Keratinocyte (primary cell): ENCODE results near the gene LRRC4C. TPM values are rescaled to one million over a fixed set of nuclear protein-coding genes. Genes with fewer than 3 reads are reported as not detected.

Experiments
- DNase-seq: peaks from one replicate; pipeline ENCODE4 v3.0.0-alpha.2; 2011; ENCODE audit warnings: low read depth, missing footprints, low spot score
- FAIRE-seq: peaks from 2 replicates; lab custom pipeline; 2011; peaks lifted over from hg19 to GRCh38; lab: Jason Lieb, UNC
- H2AFZ ChIP-seq: 2 replicates; pipeline ENCODE4 v1.6.0; 2012; ENCODE audit warnings: low read length, control low read depth, inconsistent platforms; ENCODE audit not compliant: control insufficient read depth
- H3K27ac ChIP-seq: 2 replicates; pipeline ENCODE4 v1.5.1; 2011; ENCODE audit warnings: low read length; ENCODE audit not compliant: control insufficient read depth, insufficient read depth
- H3K27me3 ChIP-seq: 3 replicates; pipeline ENCODE4 v1.6.0; 2011; ENCODE audit warnings: low read length; ENCODE audit not compliant: control insufficient read depth, insufficient read depth; ENCODE audit errors: extremely low read depth
- H3K36me3 ChIP-seq, 2 experiments: 2 replicates in 1 of 2; 3 replicates in 1 of 2; pipeline ENCODE4 v1.5.1; 2011; ENCODE audit warnings: low read length in 2 of 2, mild to moderate bottlenecking in 1 of 2; ENCODE audit not compliant: control insufficient read depth in 2 of 2, insufficient read depth in 2 of 2; ENCODE audit errors: extremely low read depth in 1 of 2
- H3K4me1 ChIP-seq: 3 replicates; pipeline ENCODE4 v1.5.1; 2011; ENCODE audit warnings: low read length; ENCODE audit not compliant: control insufficient read depth, insufficient read depth; ENCODE audit errors: extremely low read depth
- H3K4me2 ChIP-seq: 3 replicates; pipeline ENCODE4 v1.6.0; 2011; ENCODE audit warnings: low read depth, low read length; ENCODE audit not compliant: control insufficient read depth, insufficient read depth; ENCODE audit errors: extremely low read depth
- H3K4me3 ChIP-seq, 3 experiments: fragments of 200-600 bp in 1 of 3; sonication (generic) in 1 of 3; 2 replicates in 2 of 3; 3 replicates in 1 of 3; pipeline ENCODE4 v1.5.1; 2011 to 2016; ENCODE audit warnings: low read length in 3 of 3, mild to moderate bottlenecking in 3 of 3, control low read depth in 2 of 3, inconsistent platforms in 1 of 3, low read depth in 1 of 3, mixed read lengths in 1 of 3, mixed run types in 1 of 3, moderate library complexity in 1 of 3; ENCODE audit not compliant: control insufficient read depth in 2 of 3, insufficient read depth in 2 of 3; ENCODE audit errors: extremely low read depth in 1 of 3
- H3K79me2 ChIP-seq: 2 replicates; pipeline ENCODE4 v1.6.0; 2012; ENCODE audit warnings: low read length; ENCODE audit not compliant: control insufficient read depth, insufficient read depth
- H3K9ac ChIP-seq: 3 replicates; pipeline ENCODE4 v1.6.0; 2011; ENCODE audit warnings: low read length; ENCODE audit not compliant: control insufficient read depth, insufficient read depth; ENCODE audit errors: extremely low read depth
- H3K9me1 ChIP-seq: 3 replicates; pipeline ENCODE4 v1.6.0; 2011; ENCODE audit warnings: low read length; ENCODE audit not compliant: control insufficient read depth, insufficient read depth; ENCODE audit errors: extremely low read depth
- H3K9me3 ChIP-seq: 2 replicates; pipeline ENCODE4 v1.5.1; 2012; ENCODE audit warnings: low read depth, low read length; ENCODE audit not compliant: control insufficient read depth
- H4K20me1 ChIP-seq: 3 replicates; pipeline ENCODE4 v1.6.0; 2011; ENCODE audit warnings: low read length; ENCODE audit not compliant: control insufficient read depth, insufficient read depth; ENCODE audit errors: extremely low read depth
- EZH2 ChIP-seq: IDR thresholded peaks from one replicate; pipeline ENCODE4 v1.6.1; 2012; ENCODE audit warnings: inconsistent platforms, mild to moderate bottlenecking, low read length, moderate library complexity
- dilution Hi-C: fragments of 300-500 bp; cut with MboI; formaldehyde crosslinking; loops from one replicate; pipeline ENCODE4 v1.7.0; 2020; ENCODE audit warnings: low sequenced_read_pairs; ENCODE audit not compliant: extremely low pct_ligation_motif_present
- polyA plus RNA-seq, 5 experiments: library from polyadenylated mRNA; depleted of rRNA in 3 of 5; stranded (reverse) in 3 of 5; stranded (forward) in 1 of 5; unstranded in 1 of 5; fragments of >200 nt; gene quantifications; 1 replicate in 1 of 5; 2 replicates in 3 of 5; 3 replicates in 1 of 5; pipeline versions ENCODE4 v1.2.1 to v1.2.3, GENCODE V29; 2011 to 2012; ENCODE audit warnings: missing spikeins in 2 of 5, low read depth in 1 of 5, low replicate concordance in 1 of 5
- TF ChIP-seq, protein P1 (sequence below), 3 experiments: IDR thresholded peaks in 1 of 3; conservative IDR thresholded peaks in 1 of 3; optimal IDR thresholded peaks in 1 of 3; 2 replicates in 2 of 3; 3 replicates in 1 of 3; pipeline versions ENCODE3 to v1.5.1; 2011; ENCODE audit warnings: low read length in 3 of 3, mild to moderate bottlenecking in 3 of 3, moderate library complexity in 2 of 3, control low read depth in 1 of 3, inconsistent platforms in 1 of 3; ENCODE audit not compliant: insufficient read depth in 2 of 3; ENCODE audit errors: extremely low read depth in 1 of 3

The LRRC4C gene
- polyA plus RNA-seq, 1 donor (not counting 4 experiments of a cell fraction or from before 2014, with no cell fraction given) = not detected

GRCh38 chr11:40754297-40754696 lies 705.2 kb downstream of the LRRC4C start:
- Histone ChIP-seq H3K36me3 (no peaks in the 10 kb centered on the region), H3K4me3 (no peak overlapping the region), H3K9me3 (no peaks in the 10 kb centered on the region), H3K4me1 (no peaks in the 10 kb centered on the region), H3K9me1 (no peaks in the 10 kb centered on the region), H3K27ac (no peak overlapping the region), H4K20me1 (no peaks in the 10 kb centered on the region), H3K79me2 (no peaks in the 10 kb centered on the region), H2AFZ (no peak overlapping the region), H3K4me2 (no peak overlapping the region), H3K27me3 (no peaks in the 10 kb centered on the region), H3K9ac (no peak overlapping the region)
- FAIRE-seq = no peak
- TF ChIP-seq, protein P1, sequence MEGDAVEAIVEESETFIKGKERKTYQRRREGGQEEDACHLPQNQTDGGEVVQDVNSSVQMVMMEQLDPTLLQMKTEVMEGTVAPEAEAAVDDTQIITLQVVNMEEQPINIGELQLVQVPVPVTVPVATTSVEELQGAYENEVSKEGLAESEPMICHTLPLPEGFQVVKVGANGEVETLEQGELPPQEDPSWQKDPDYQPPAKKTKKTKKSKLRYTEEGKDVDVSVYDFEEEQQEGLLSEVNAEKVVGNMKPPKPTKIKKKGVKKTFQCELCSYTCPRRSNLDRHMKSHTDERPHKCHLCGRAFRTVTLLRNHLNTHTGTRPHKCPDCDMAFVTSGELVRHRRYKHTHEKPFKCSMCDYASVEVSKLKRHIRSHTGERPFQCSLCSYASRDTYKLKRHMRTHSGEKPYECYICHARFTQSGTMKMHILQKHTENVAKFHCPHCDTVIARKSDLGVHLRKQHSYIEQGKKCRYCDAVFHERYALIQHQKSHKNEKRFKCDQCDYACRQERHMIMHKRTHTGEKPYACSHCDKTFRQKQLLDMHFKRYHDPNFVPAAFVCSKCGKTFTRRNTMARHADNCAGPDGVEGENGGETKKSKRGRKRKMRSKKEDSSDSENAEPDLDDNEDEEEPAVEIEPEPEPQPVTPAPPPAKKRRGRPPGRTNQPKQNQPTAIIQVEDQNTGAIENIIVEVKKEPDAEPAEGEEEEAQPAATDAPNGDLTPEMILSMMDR (optimal IDR thresholded peaks at IDR 0.05 in 1 of 3, IDR thresholded peaks at IDR 0.05 in 1 of 3, conservative IDR thresholded peaks at IDR 0.05 in 1 of 3; ENCODE audit: extremely low read depth in 1 of 3, insufficient read depth in 2 of 3, low read length in 3 of 3) = no peak
- TF ChIP-seq EZH2 = no peak
- dilution Hi-C loops = no loop called here
- no peak for DNase-seq

- Histone ChIP-seq H2AFZ (no peak overlapping the region), H3K9me1 (no peaks in the 10 kb centered on the region), H3K9me3 (peaks cover 7% of the 10 kb centered on the region), H4K20me1 (no peaks in the 10 kb centered on the region), H3K36me3 (no peaks in the 10 kb centered on the region), H3K79me2 (no peaks in the 10 kb centered on the region), H3K9ac (no peak overlapping the region), H3K4me2 (no peak overlapping the region), H3K4me3 (no peak overlapping the region), H3K27ac (no peak overlapping the region), H3K4me1 (no peaks in the 10 kb centered on the region), H3K27me3 (no peaks in the 10 kb centered on the region)
- no peak for FAIRE-seq
- TF ChIP-seq, protein P1 (optimal IDR thresholded peaks at IDR 0.05 in 1 of 3, IDR thresholded peaks at IDR 0.05 in 1 of 3, conservative IDR thresholded peaks at IDR 0.05 in 1 of 3; ENCODE audit: extremely low read depth in 1 of 3, insufficient read depth in 2 of 3, low read length in 3 of 3) = no peak
- no peak for TF ChIP-seq EZH2
- dilution Hi-C loops = no loop called here
- no peak for DNase-seq
These were observed 713.2 kb downstream of the LRRC4C start for GRCh38 chr11:40746282-40746681.
